Spleen (tissue), 11 donors: ENCODE data around the gene TAL1. TPM values are rescaled to one million over a fixed set of nuclear protein-coding genes. Genes with fewer than 3 reads are reported as not detected.

ENCODE experiments used
- DNase-seq: peaks from one replicate; pipeline ENCODE4 v3.0.0-alpha.2; 2020
- H3K27ac ChIP-seq, 8 donors: fragments of 200-600 bp; sonication (generic) in 7 of 8; 1 replicate in 4 of 8; 2 replicates in 4 of 8; pipeline versions ENCODE4 v1.5.0 to v1.8.0; 2016 to 2021; ENCODE audit warnings: inconsistent platforms in 4 of 8, mild to moderate bottlenecking in 4 of 8, moderate library complexity in 1 of 8
- H3K27me3 ChIP-seq, 7 donors: fragments of 200-600 bp; sonication (generic) in 6 of 7; replicated peaks in 1 of 7; 1 replicate in 4 of 7; 2 replicates in 3 of 7; pipeline versions ENCODE4 v1.5.0 to v1.8.0; 2016 to 2021; ENCODE audit warnings: inconsistent platforms in 3 of 7, mild to moderate bottlenecking in 1 of 7
- H3K36me3 ChIP-seq, 6 donors: fragments of 200-600 bp; sonication (generic) in 5 of 6; 1 replicate in 4 of 6; 2 replicates in 2 of 6; pipeline versions ENCODE4 v1.5.0 to v1.8.0; 2016 to 2021; ENCODE audit warnings: inconsistent platforms in 2 of 6
- H3K4me1 ChIP-seq, 6 donors: fragments of 200-600 bp; sonication (generic) in 5 of 6; 1 replicate in 3 of 6; 2 replicates in 3 of 6; pipeline versions ENCODE4 v1.5.0 to v1.8.0; 2016 to 2021; ENCODE audit warnings: inconsistent platforms in 3 of 6
- H3K4me3 ChIP-seq, 8 donors: fragments of 200-600 bp; sonication (generic) in 7 of 8; 1 replicate in 4 of 8; 2 replicates in 4 of 8; pipeline versions ENCODE4 v1.5.0 to v1.8.0; 2016 to 2021; ENCODE audit warnings: inconsistent platforms in 4 of 8, mild to moderate bottlenecking in 4 of 8, moderate library complexity in 2 of 8
- H3K9me3 ChIP-seq, 8 donors: fragments of 200-600 bp; sonication (generic) in 7 of 8; 1 replicate in 4 of 8; 2 replicates in 4 of 8; pipeline versions ENCODE4 v1.5.0 to v1.8.0; 2016 to 2021; ENCODE audit warnings: inconsistent platforms in 4 of 8
- CTCF ChIP-seq, 11 experiments: fragments of 200-600 bp in 7 of 11; fragments of 450-650 bp in 4 of 11; sonication (generic) in 4 of 11; IDR thresholded peaks in 8 of 11; conservative IDR thresholded peaks in 3 of 11; 1 replicate in 7 of 11; 2 replicates in 4 of 11; pipeline versions ENCODE4 v1.4.0 to v1.8.0; 2016 to 2021; ENCODE audit warnings: antibody characterized with exemption in 11 of 11, inconsistent platforms in 4 of 11, mild to moderate bottlenecking in 1 of 11
- POLR2A ChIP-seq, 3 donors: fragments of 450-650 bp; IDR thresholded peaks; one replicate each; pipeline ENCODE4 v1.5.1; 2017; ENCODE audit warnings: antibody characterized with exemption in 3 of 3, mild to moderate bottlenecking in 1 of 3
- POLR2AphosphoS5 ChIP-seq, 3 donors: sonication (generic); formaldehyde crosslinking; IDR thresholded peaks; one replicate each; pipeline ENCODE4 v1.5.1; 2017; ENCODE audit warnings: antibody characterized with exemption in 3 of 3
- WGBS, 5 donors: extraction: QIAGEN DNeasy Blood & Tissue Kit in 3 of 5; methylation state at CpG; one replicate each; pipeline versions ENCODE4 v1.1.5 to v1.1.7; 2013 to 2018; 5-methylcytosine and 5-hydroxymethylcytosine counted together
- intact Hi-C: fragments of 100-400 bp; cut with DNase I; formaldehyde crosslinking; loops from one replicate; pipeline ENCODE4 v1.15.0; 2023; ENCODE audit warnings: low total_unique reads
- polyA plus RNA-seq, 3 donors: library from polyadenylated mRNA; stranded (reverse); fragments of 200-250 nt; gene quantifications; one replicate each; pipeline ENCODE4 v1.2.1, GENCODE V29; 2013
- total RNA-seq, 7 donors: library from RNA; depleted of rRNA in 3 of 7; stranded (reverse); fragments of >200 nt in 3 of 7; fragmentation: NEBNext Ultra II Directional in 4 of 7; extraction: Animal tissue kit (Norgen Biotek cat#: 25700) in 4 of 7; gene quantifications; one replicate each; pipeline versions ENCODE4 v1.1.0 to v1.2.1, GENCODE V29; 2016 to 2021
- donor health status: healthy with polysubstance abuse.
- donor health status: DM: no; HTN: no; CAD: no; lungs with moderate emphysema.
- donor health status: DM: no; HTN: no; CAD: no.
- donor health status: Bipolar disorder and iron deficiency.
- donor health status: healthy.
- donor health status: DM: no; HTN: no; CAD: no.
- donor health status: DM: yes; HTN: yes; CAD: no.

The TAL1 gene
- total and polyA plus RNA-seq, 10 donors: 2.9 to 24.5 (median 14.0) TPM

GRCh38 chr1:47222476-47222875 lies 9.5 kb downstream of the TAL1 start:
- H3K27ac ChIP-seq: no peak overlapping the region
- H3K9me3 ChIP-seq: no peaks in the 10 kb centered on the region
- H3K4me3 ChIP-seq: no peak overlapping the region
- TF ChIP-seq CTCF (IDR thresholded peaks at IDR 0.05 in 8 of 11, conservative IDR thresholded peaks at IDR 0.05 in 3 of 11): no peak
- TF ChIP-seq POLR2A (IDR thresholded peaks at IDR 0.05): no peak
- no peak for TF ChIP-seq POLR2AphosphoS5 (IDR thresholded peaks at IDR 0.05)
- peaks cover 0 to 16% (median 0%) of the 10 kb centered on the region in 6 donors for H3K36me3 ChIP-seq
- peaks cover 3 to 61% (median 41%) of the 10 kb centered on the region in 7 donors for H3K27me3 ChIP-seq
- peaks cover 3 to 32% (median 22%) of the 10 kb centered on the region in 6 donors for H3K4me1 ChIP-seq
- WGBS, 5 donors: 83 to 96% (median 88%) methylated on average over 3 of the region's 3 CpGs
- no peak for DNase-seq
- intact Hi-C loops: no loop called here

DNA sequence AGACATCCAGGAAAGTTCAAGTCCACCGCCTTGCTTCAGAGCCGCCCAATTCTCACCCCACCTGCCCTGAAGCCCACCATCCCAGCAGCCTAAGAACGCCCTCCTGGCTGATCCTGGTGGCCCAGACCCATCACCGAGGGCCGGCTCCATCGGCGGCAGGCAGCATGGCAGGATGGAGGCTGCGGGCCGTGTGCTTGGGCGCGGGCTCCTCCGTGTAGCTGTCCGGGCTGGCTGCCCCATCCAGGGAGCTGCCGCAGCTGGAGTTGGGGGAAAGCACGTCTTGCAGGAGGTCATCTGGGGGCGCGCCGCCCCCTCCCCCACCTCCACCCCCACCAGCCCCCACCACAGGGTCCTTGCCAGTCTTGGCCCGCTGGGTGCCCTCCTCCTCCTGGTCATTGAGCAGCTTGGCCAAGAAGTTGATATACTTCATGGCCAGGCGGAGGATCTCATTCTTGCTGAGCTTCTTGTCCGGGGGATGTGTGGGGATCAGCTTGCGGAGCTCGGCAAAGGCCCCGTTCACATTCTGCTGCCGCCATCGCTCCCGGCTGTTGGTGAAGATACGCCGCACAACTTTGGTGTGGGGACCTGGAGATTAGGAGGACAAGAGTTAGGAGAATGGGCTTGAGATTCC lies 12.3 kb downstream of the TAL1 start:
- peak; percentile 66 for DNase-seq
- WGBS, 5 donors: 88 to 94% (median 91%) methylated on average over 27 to 29 of the region's 29 CpGs

GRCh38 chr1:47219001-47219400 lies 13.0 kb downstream of the TAL1 start:
- intact Hi-C loops: no loop called here
- peaks cover 0 to 27% (median 14%) of the 10 kb centered on the region in 7 donors for H3K27me3 ChIP-seq
- no peak overlapping the region for H3K4me3 ChIP-seq
- H3K27ac ChIP-seq: no peak overlapping the region
- no peaks in the 10 kb centered on the region for H3K9me3 ChIP-seq
- WGBS, 5 donors: 82 to 90% (median 87%) methylated on average over 4 of the region's 4 CpGs
- no peaks in the 10 kb centered on the region for H3K4me1 ChIP-seq
- DNase-seq: peak; percentile 57
- no peak for TF ChIP-seq POLR2A (IDR thresholded peaks at IDR 0.05)
- peaks cover 0 to 16% (median 0%) of the 10 kb centered on the region in 6 donors for H3K36me3 ChIP-seq

More for the DNA sequence above, 12.3 kb downstream of the TAL1 start:
- Histone ChIP-seq H3K36me3 (peaks cover 0 to 16% (median 0%) of the 10 kb centered on the region in 6 donors), H3K27ac (no peak overlapping the region), H3K9me3 (no peaks in the 10 kb centered on the region), H3K4me3 (no peak overlapping the region), H3K4me1 (peaks cover 0 to 4% (median 1%) of the 10 kb centered on the region in 6 donors), H3K27me3 (peaks cover 1 to 34% (median 17%) of the 10 kb centered on the region in 7 donors)
- no peak for TF ChIP-seq POLR2A (IDR thresholded peaks at IDR 0.05)
- TF ChIP-seq POLR2AphosphoS5 (IDR thresholded peaks at IDR 0.05): peak in 1 of 3 donors; percentile 12
- intact Hi-C loops: no loop called here

DNA sequence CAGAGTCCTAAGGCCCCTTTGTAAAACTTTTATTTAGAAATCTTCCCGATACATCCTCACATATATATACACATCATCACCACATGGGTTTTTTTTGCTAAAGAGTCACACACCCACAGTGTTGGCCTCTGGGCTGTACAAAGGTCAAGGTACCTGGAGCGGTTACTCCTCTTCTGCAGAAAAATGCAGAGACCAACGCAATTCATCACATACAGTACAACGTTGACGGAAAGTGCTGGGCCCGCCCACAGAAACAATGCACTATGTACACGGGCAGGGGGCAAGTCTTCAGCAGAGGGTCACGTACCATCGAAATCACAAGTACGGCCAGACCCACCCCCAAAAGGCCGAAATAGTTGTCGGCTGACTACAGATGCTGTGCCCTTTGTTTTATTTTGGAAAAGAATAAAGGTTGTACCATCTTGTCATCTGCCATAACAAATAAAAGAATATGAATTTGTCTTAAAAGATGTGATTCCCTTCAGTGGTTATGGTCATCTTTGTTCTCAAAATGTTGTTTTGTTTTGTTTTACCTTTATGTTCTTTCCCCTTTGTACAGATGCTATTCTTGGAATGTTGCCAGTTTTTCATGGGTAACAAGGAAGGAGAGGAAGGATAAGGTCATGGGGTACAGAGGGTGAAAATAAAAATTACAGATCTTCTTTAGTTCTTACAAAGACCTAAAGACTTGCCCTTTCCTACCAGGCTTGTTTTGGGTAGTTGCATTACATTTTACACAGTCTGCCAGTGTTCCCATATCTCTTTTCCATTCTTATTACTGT lies 15.6 kb downstream of the TAL1 start:
- Histone ChIP-seq H3K36me3 (peaks cover 0 to 16% (median 0%) of the 10 kb centered on the region in 6 donors), H3K27me3 (peaks cover 0 to 6% (median 0%) of the 10 kb centered on the region in 7 donors), H3K27ac (no peak overlapping the region), H3K9me3 (no peaks in the 10 kb centered on the region), H3K4me1 (peaks cover 0 to 11% (median 9%) of the 10 kb centered on the region in 6 donors), H3K4me3 (no peak overlapping the region)
- intact Hi-C loops: no loop called here
- 75 to 93% (median 88%) methylated on average over 12 of the region's 12 CpGs for WGBS, 5 donors
- TF ChIP-seq POLR2A (IDR thresholded peaks at IDR 0.05) (no peak), CTCF (IDR thresholded peaks at IDR 0.05 in 8 of 11, conservative IDR thresholded peaks at IDR 0.05 in 3 of 11) (no peak), POLR2AphosphoS5 (IDR thresholded peaks at IDR 0.05) (no peak)
- peak; percentile 15 for DNase-seq

GRCh38 chr1:47215713-47216112 lies 16.3 kb downstream of the TAL1 start:
- peaks cover 0 to 14% (median 11%) of the 10 kb centered on the region in 6 donors for H3K4me1 ChIP-seq
- H3K36me3 ChIP-seq: peaks cover 0 to 16% (median 0%) of the 10 kb centered on the region in 6 donors
- TF ChIP-seq POLR2AphosphoS5 (IDR thresholded peaks at IDR 0.05) (no peak), POLR2A (IDR thresholded peaks at IDR 0.05) (no peak), CTCF (IDR thresholded peaks at IDR 0.05 in 8 of 11, conservative IDR thresholded peaks at IDR 0.05 in 3 of 11) (no peak)
- WGBS, 5 donors: 79 to 94% (median 90%) methylated on average over 4 of the region's 4 CpGs
- peak; percentile 21 for DNase-seq
- intact Hi-C loops: no loop called here
- no peaks in the 10 kb centered on the region for H3K9me3 ChIP-seq
- H3K27ac ChIP-seq: no peak overlapping the region
- no peak overlapping the region for H3K4me3 ChIP-seq
- H3K27me3 ChIP-seq: peaks cover 0 to 5% (median 0%) of the 10 kb centered on the region in 7 donors
